Stimulated activated CD4-positive, alpha-beta T cell treated with anti-CD3 and anti-CD28 coated beads, TNF-alpha, amount 100 ng/mL, for 24 hours (primary cell): ENCODE data around the gene FAM241B.

ENCODE experiments used
- DNase-seq, 3 experiments: peaks; one replicate each; pipeline ENCODE4 v3.0.0-alpha.2; 2020; ENCODE audit warnings: low read depth in 3 of 3

FAM241B gene

GRCh38 chr10:69649786-69650550 lies 19.9 kb downstream of the FAM241B start:
- DNase-seq = no peak

- no peak for DNase-seq
Observed at GRCh38 chr10:69650589-69651261, 20.7 kb downstream of the FAM241B start.

GRCh38 chr10:69651362-69651761 lies 21.3 kb downstream of the FAM241B start:
- DNase-seq = no peak

GRCh38 chr10:69652111-69652856 lies 22.2 kb downstream of the FAM241B start:
- no peak for DNase-seq

GRCh38 chr10:69652857-69653199 lies 22.8 kb downstream of the FAM241B start:
- DNase-seq = no peak

GRCh38 chr10:69653561-69653960 lies 23.5 kb downstream of the FAM241B start:
- no peak for DNase-seq

GRCh38 chr10:69655124-69655867 lies 25.2 kb downstream of the FAM241B start:
- DNase-seq = no peak

- DNase-seq = no peak
Observed at GRCh38 chr10:69655868-69656555, 26.0 kb downstream of the FAM241B start.

- DNase-seq = no peak
Observed at GRCh38 chr10:69656742-69657269, 26.8 kb downstream of the FAM241B start.

GRCh38 chr10:69657430-69657829 lies 27.4 kb downstream of the FAM241B start:
- no peak for DNase-seq

GRCh38 chr10:69657866-69658265 lies 27.8 kb downstream of the FAM241B start:
- DNase-seq = no peak

GRCh38 chr10:69659241-69660038 lies 29.4 kb downstream of the FAM241B start:
- DNase-seq = no peak

GRCh38 chr10:69660296-69660695 lies 30.2 kb downstream of the FAM241B start:
- no peak for DNase-seq

- DNase-seq = no peak
Observed at GRCh38 chr10:69661414-69662172, 31.5 kb downstream of the FAM241B start.

- no peak for DNase-seq
Observed at GRCh38 chr10:69662173-69662877, 32.3 kb downstream of the FAM241B start.

GRCh38 chr10:69662901-69663300 lies 32.9 kb downstream of the FAM241B start:
- no peak for DNase-seq

- DNase-seq = no peak
Observed at GRCh38 chr10:69663369-69663947, 33.4 kb downstream of the FAM241B start.

GRCh38 chr10:69665474-69666320 lies 35.6 kb downstream of the FAM241B start:
- no peak for DNase-seq
